22Rv1 (cell line): ENCODE data around the gene MAGOH.
"Not testable (repeated sequence)": the region's sequence is repeated elsewhere in the genome, so short reads cannot be mapped to it uniquely, and the experiment has no call there.

Experiments
- H3K27ac ChIP-seq: fragments of 450-650 bp; 2 replicates; pipeline ENCODE4 v1.5.1; 2017
- ZFX ChIP-seq: fragments of 450-650 bp; IDR thresholded peaks from 2 replicates; pipeline ENCODE4 v1.6.1; 2017; ENCODE audit warnings: antibody characterized with exemption, borderline replicate concordance
- TF ChIP-seq, protein P1 (sequence below): fragments of 450-650 bp; IDR thresholded peaks from 2 replicates; pipeline ENCODE4 v1.5.1; 2017; ENCODE audit warnings: mild to moderate bottlenecking

MAGOH gene

DNA sequence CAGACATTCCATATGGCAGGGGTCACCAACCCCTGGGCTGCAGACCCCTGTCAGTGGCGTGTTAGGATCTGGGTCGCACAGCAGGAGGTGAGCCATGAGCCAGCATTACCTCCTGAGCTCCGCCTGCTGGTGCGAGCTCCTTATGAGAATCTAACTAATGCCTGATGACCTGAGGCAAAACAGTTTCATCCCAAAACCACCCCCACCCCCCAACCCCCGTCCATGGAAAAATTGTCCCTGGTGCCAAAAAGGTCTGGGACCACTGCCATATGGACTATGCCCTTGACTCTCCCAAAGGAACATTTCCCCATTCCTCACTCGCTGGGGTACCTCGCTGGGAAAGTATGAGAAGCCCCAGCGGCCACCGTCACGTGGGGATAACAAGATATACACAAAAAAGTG lies 48.1 kb downstream of the MAGOH start:
- TF ChIP-seq, protein P1, sequence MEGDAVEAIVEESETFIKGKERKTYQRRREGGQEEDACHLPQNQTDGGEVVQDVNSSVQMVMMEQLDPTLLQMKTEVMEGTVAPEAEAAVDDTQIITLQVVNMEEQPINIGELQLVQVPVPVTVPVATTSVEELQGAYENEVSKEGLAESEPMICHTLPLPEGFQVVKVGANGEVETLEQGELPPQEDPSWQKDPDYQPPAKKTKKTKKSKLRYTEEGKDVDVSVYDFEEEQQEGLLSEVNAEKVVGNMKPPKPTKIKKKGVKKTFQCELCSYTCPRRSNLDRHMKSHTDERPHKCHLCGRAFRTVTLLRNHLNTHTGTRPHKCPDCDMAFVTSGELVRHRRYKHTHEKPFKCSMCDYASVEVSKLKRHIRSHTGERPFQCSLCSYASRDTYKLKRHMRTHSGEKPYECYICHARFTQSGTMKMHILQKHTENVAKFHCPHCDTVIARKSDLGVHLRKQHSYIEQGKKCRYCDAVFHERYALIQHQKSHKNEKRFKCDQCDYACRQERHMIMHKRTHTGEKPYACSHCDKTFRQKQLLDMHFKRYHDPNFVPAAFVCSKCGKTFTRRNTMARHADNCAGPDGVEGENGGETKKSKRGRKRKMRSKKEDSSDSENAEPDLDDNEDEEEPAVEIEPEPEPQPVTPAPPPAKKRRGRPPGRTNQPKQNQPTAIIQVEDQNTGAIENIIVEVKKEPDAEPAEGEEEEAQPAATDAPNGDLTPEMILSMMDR = no peak
- no peak for TF ChIP-seq ZFX
- H3K27ac ChIP-seq = no peak overlapping the region

DNA sequence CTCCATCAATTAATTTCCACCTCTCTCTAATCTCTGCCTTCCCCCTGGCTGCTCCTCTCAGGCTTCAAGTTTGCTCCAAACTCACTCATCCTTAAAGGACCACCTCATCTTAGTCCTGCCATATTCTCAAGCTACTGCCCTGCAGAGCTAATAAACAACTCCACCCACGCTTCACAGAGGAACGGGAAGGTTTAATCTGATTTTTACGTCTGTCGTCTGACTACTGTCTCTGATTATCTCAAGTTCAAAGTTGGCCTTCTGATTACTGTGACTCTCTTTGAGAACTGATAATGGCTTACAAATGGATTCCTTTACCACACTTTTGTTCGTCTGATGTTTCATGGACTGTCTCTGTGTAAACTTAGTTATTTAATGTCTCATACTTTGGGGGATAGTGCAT lies 49.3 kb downstream of the MAGOH start:
- no peak for TF ChIP-seq ZFX
- TF ChIP-seq, protein P1 = no peak

DNA sequence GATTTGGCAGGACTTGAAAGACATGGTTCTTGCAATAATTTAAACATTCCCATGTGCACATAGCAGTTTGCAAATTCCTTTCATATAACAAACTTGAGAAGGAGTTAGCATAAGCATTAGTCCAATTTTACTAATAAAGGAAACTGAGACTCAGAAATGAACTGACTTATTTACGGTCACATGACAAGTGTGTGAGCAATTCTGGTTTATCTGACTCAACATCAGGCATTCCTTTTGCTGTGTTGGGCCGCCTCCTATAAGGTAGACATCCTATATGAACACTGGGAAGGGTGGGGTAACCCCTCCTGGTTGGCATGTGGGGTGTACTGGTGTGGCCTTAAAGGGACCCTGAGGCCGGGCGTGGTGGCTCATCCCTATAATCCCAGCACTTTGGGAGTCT lies 50.2 kb downstream of the MAGOH start:
- H3K27ac ChIP-seq = no peak overlapping the region
- TF ChIP-seq, protein P1 = no peak
- no peak for TF ChIP-seq ZFX

More for the DNA sequence above, 49.3 kb downstream of the MAGOH start:
- H3K27ac ChIP-seq = no peak overlapping the region

- no peak overlapping the region for H3K27ac ChIP-seq
- TF ChIP-seq ZFX = no peak
- TF ChIP-seq, protein P1 = no peak
These were observed 50.9 kb downstream of the MAGOH start for GRCh38 chr1:53187401-53187800.

DNA sequence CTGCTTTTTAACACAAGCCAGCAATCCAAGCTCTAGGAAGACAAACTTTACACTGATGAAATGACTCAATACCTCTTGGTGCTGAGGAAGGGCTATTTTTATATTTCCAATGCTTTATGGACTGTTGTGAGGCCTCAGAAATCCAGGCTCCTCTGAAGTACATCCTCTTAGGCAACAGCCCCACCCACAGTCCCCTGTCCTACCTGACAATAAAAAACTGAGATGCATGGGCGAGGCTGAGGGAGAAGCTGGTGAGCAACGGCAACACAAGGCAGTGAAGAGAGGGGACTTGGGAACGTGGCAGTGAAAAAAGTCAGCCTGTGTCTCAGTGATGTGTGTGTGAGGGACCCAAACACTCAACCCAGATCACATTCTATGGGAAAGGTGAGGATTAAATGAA lies 51.8 kb downstream of the MAGOH start:
- TF ChIP-seq ZFX = no peak
- TF ChIP-seq, protein P1 = no peak
- H3K27ac ChIP-seq = no peak overlapping the region

DNA sequence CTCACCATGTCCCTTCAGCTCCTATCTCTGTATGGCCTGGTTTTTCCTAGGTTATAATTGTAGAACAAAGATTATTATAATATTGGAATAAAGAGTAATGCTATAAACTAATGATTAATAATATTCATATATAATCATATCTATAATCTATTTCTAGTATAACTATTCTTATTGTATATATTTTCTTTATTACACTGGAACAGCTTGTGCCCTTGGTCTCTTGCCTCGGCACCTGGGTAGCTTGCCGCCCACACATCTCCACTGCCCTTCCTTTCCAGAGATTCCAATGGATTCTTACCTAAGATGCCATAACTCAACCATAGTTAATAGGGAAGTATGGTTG lies 52.4 kb downstream of the MAGOH start:
- not testable (repeated sequence) for H3K27ac ChIP-seq
- TF ChIP-seq, protein P1 = peak; percentile 46

DNA sequence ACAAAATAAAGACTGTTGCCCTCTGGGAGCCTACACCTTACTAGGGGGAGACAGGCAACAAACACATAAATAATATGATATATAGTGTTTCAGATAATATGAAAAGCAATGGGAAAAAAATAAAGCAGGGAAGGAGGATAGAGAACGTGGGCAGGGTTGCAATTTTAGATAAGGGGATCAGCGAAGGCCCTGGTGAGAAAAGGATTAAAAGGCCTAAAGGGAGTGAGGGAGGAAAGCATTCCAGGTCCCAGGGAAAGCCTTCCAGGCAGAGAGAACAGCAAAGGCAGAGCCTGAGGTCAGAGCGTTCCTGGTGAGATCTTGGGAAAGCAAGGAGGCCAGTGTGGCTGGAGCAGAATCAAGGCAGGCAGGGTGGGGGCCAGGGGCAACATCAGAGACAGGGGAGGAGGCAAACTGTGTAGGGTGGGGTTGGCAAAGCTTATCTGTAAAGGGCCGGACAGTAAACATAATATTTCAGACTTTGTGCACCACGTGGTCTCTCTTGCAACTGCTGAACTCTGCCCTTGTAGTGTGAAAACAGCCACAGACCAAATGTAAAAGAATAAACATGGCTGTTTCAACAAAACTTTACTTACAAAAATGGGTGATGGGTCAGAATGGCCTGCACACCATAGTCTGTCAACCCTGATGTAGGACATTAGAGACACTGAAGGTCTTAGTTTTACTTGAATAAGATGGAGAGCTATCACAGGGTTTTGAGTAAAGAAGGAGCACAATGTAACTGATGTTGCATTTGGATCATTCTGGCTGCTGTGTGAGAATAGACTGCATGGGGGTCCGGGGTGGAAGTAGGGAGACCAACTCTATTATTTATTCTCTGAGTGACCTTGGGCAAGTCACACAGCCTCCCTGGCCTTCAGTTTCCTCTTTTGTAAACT lies 55.0 kb downstream of the MAGOH start:
- no peak overlapping the region for H3K27ac ChIP-seq
- TF ChIP-seq, protein P1 = no peak
- no peak for TF ChIP-seq ZFX
